ENCODE data around the gene SNAPC5.

DNA sequence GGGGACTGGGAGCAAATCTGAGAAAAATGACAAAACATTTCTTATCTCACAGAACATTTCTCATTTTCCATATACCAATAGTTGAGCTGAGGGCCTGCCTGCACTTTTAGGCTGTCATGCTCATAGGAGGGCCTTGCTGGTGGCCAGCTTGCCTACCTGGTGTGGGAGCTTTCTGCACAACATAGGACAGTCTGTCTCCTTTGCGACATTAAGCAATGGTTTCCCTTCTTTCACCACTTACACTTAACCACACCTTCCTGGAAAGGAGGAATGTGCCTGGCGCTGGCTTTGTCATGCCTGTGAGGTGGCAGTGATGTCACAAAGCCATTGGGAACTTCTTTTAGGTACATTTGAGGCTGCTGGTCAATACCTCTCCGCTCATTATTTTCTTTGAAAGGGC lies 5.7 kb downstream of the SNAPC5 start:
- TF ChIP-seq EZH2 (IDR thresholded peaks at IDR 0.05; ENCODE audit: insufficient read depth, poor library complexity, severe bottlenecking) (no peak), EZH2phosphoT487 (IDR thresholded peaks at IDR 0.05; ENCODE audit: insufficient read depth, low read depth) (no peak)
